HepG2 (cell line): ENCODE results near the gene GPS1. TPM values are rescaled to one million over a fixed set of nuclear protein-coding genes. Genes with fewer than 3 reads are reported as not detected.

Experiments
- ATAC-seq: fragments of 200-7000 bp; cut with Tn5 transposase; 3 replicates; pipeline ENCODE4 v1.9.1; 2020; ENCODE audit warnings: mild to moderate bottlenecking, moderate library complexity
- BruUV-seq: library from RNA; stranded (reverse); fragments of 400-500 nt; replicated peaks from 2 replicates; lab custom pipeline; 2021; lab: Mats Ljungman, UMichigan
- CTCF ChIA-PET: fragments of 300-600 bp; formaldehyde crosslinking; extraction: SDS; loops from one replicate; lab custom pipeline; 2021; ENCODE audit warnings: low total read pairs, inconsistent platforms, low intra/inter-chr PET ratio; lab: Yijun Ruan, JAX
- POLR2A ChIA-PET: fragments of 350-600 bp; sonication (Branson Sonifier 250); formaldehyde crosslinking; loops from one replicate; lab custom pipeline; 2020; ENCODE audit warnings: antibody characterized with exemption, inconsistent platforms; lab: Yijun Ruan, JAX
- DNase-seq: peaks from one replicate; pipeline ENCODE4 v3.0.0-alpha.2; 2015; ENCODE audit warnings: low spot score
- FAIRE-seq: peaks from 3 replicates; lab custom pipeline; 2011; peaks lifted over from hg19 to GRCh38; lab: Jason Lieb, UNC
- H2AFZ ChIP-seq: one replicate; pipeline ENCODE4 v1.6.1; 2011; ENCODE audit warnings: low read length, inconsistent platforms
- H3K27ac ChIP-seq: fragments of 300-600 bp; 3 replicates; pipeline ENCODE4 v1.8.0; 2011; ENCODE audit warnings: mixed run types, mild to moderate bottlenecking, mixed read lengths, low read length, inconsistent platforms; ENCODE audit not compliant: insufficient read depth; ENCODE audit errors: extremely low read length
- H3K27me3 ChIP-seq, 2 experiments: fragments of 200-600 bp in 1 of 2; 2 replicates in 1 of 2; 3 replicates in 1 of 2; pipeline versions ENCODE4 v1.6.0 to v1.8.0; 2011; ENCODE audit warnings: low read length in 2 of 2, mild to moderate bottlenecking in 2 of 2, moderate library complexity in 2 of 2, inconsistent platforms in 1 of 2; ENCODE audit not compliant: insufficient read depth in 2 of 2, control insufficient read depth in 1 of 2
- H3K36me3 ChIP-seq, 2 experiments: fragments of 200-600 bp in 1 of 2; replicated peaks in 1 of 2; 2 replicates in 1 of 2; 3 replicates in 1 of 2; pipeline versions ENCODE4 v1.5.1 to v1.8.0; 2011; ENCODE audit warnings: low read length in 2 of 2, inconsistent platforms in 1 of 2; ENCODE audit not compliant: insufficient read depth in 2 of 2, control insufficient read depth in 1 of 2
- H3K4me1 ChIP-seq: 2 replicates; pipeline ENCODE4 v1.5.1; 2012; ENCODE audit warnings: low read length, inconsistent platforms; ENCODE audit not compliant: insufficient read depth
- H3K4me2 ChIP-seq: 2 replicates; pipeline ENCODE4 v1.6.0; 2011; ENCODE audit warnings: low read depth, low read length, inconsistent platforms
- H3K4me3 ChIP-seq, 3 experiments: fragments of 200-600 bp in 1 of 3; sonication (generic), shearing (Covaris generic) in 1 of 3; replicated peaks in 1 of 3; 2 replicates each; pipeline ENCODE4 v1.5.1; 2011 to 2016; ENCODE audit warnings: low read length in 3 of 3, inconsistent platforms in 2 of 3, low read depth in 2 of 3, mild to moderate bottlenecking in 2 of 3, control low read depth in 1 of 3, mixed read lengths in 1 of 3; ENCODE audit not compliant: insufficient read depth in 1 of 3
- H3K79me2 ChIP-seq: one replicate; pipeline ENCODE4 v1.6.1; 2011; ENCODE audit warnings: low read length, inconsistent platforms; ENCODE audit not compliant: insufficient read depth
- H3K9ac ChIP-seq: 2 replicates; pipeline ENCODE4 v1.6.0; 2011; ENCODE audit warnings: mild to moderate bottlenecking, low read depth, low read length, inconsistent platforms; ENCODE audit not compliant: insufficient read depth
- H3K9me3 ChIP-seq: 2 replicates; pipeline ENCODE4 v1.5.1; 2012; ENCODE audit warnings: mild to moderate bottlenecking, low read length
- H4K20me1 ChIP-seq: 2 replicates; pipeline ENCODE4 v1.6.0; 2011; ENCODE audit warnings: inconsistent platforms, mild to moderate bottlenecking, low read length, moderate library complexity; ENCODE audit not compliant: insufficient read depth
- AGO2 ChIP-seq: fragments of 200-400 bp; formaldehyde crosslinking; optimal IDR thresholded peaks from 2 replicates; pipeline ENCODE3; 2017; ENCODE audit warnings: mild to moderate bottlenecking, low read depth, low read length, moderate library complexity
- KDM2A ChIP-seq: sonication (generic); formaldehyde crosslinking; IDR thresholded peaks from 2 replicates; pipeline ENCODE4 v1.4.0; 2020; ENCODE audit warnings: low read depth, missing genetic modification reagents, borderline replicate concordance
- NCOA1 ChIP-seq: sonication (generic); formaldehyde crosslinking; IDR thresholded peaks from 2 replicates; pipeline ENCODE4 v1.9.0; 2021; ENCODE audit warnings: missing genetic modification reagents
- RBFOX2 ChIP-seq: fragments of 200-400 bp; formaldehyde crosslinking; IDR thresholded peaks from 2 replicates; pipeline ENCODE4 v1.6.1; 2017; ENCODE audit warnings: low read depth, mild to moderate bottlenecking, low read length
- SP4 ChIP-seq: sonication (generic); formaldehyde crosslinking; IDR thresholded peaks from 2 replicates; pipeline ENCODE4 v1.8.1; 2023; ENCODE audit warnings: mild to moderate bottlenecking, missing genetic modification reagents
- ZBTB38 ChIP-seq: sonication (generic); formaldehyde crosslinking; IDR thresholded peaks from 2 replicates; pipeline ENCODE4 v1.5.1; 2020; ENCODE audit warnings: mild to moderate bottlenecking, missing genetic modification reagents
- ZSCAN22 ChIP-seq: sonication (generic); formaldehyde crosslinking; IDR thresholded peaks from 2 replicates; pipeline ENCODE4 v1.4.0; 2020; ENCODE audit warnings: mild to moderate bottlenecking, missing genetic modification reagents
- WGBS: methylation state at CpG from one replicate; pipeline ENCODE4 v1.1.6; 2017; ENCODE audit warnings: low lambda C conversion rate; 5-methylcytosine and 5-hydroxymethylcytosine counted together
- in situ Hi-C: cut with HindIII; loops from 2 replicates; pipeline ENCODE4 v1.10.0; 2017; ENCODE audit warnings: low pct_unique_long_range_greater_than_20kb; ENCODE audit not compliant: extremely low pct_ligation_motif_present
- intact Hi-C: fragments of 100-400 bp; cut with micrococcal nuclease; formaldehyde crosslinking; loops from one replicate; pipeline ENCODE4 v1.10.0; 2022; ENCODE audit not compliant: unreplicated experiment
- polyA plus RNA-seq, 8 experiments: library from polyadenylated mRNA; depleted of rRNA in 3 of 8; stranded (reverse) in 7 of 8; unstranded in 1 of 8; fragments of >200 nt; fragmentation: Illumina TruSeq in 4 of 8; extraction: Trizol in 4 of 8; gene quantifications; 2 replicates each; pipeline versions ENCODE4 v1.2.1 to v1.2.3, GENCODE V29; 2011 to 2016; ENCODE audit warnings: low read depth in 4 of 8, missing spikeins in 1 of 8, mixed read lengths in 1 of 8; ENCODE audit not compliant: insufficient read depth in 1 of 8
- total RNA-seq, 5 experiments: library from RNA; depleted of rRNA; stranded (reverse); fragments of >200 nt; fragmentation: Illumina TruSeq; extraction: Trizol; gene quantifications; 2 replicates each; pipeline ENCODE4 v1.2.3, GENCODE V29; 2016; ENCODE audit warnings: low read depth in 1 of 5
- TF ChIP-seq, protein P1 (sequence below): sonication (generic); formaldehyde crosslinking; IDR thresholded peaks from 2 replicates; pipeline ENCODE4 v1.4.0; 2020; ENCODE audit warnings: missing genetic modification reagents

The GPS1 gene
- total and polyA plus RNA-seq, 2 of the 13 experiments (the other 11 are each of a cell fraction or from before 2014, with no cell fraction given) = 124 to 128 TPM

DNA sequence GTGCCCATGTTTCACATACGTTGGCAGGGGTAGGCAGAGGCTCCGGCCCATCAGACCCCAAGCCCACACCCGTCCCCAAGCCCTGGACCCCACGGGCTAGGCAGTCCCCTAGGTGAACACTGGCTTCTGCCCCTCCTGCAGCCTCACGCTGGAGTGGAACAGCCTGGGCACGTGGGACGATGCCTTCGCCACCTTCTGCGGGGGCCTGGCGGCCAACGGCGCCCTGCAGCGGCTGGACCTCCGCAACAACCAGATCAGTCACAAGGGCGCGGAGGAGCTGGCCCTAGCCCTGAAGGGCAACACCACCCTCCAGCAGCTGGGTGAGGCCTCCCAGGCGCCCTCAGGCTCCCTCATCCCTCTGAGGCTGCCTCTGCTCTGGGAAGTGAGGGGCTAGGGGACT is 26.8 kb upstream of the GPS1 start:
- H2AFZ ChIP-seq = no peak overlapping the region
- POLR2A ChIA-PET = interaction anchor here (4.5 to 14.1 kb wide), 2 partner anchors 10 to 27 kb away, joined by 112 to 470 read pairs; partner anchors contain the start of gene DCXR
- no TSS peak for BruUV-seq

More for the DNA sequence above, 26.8 kb upstream of the GPS1 start:
- DNase-seq (no peak), ATAC-seq (no peak), FAIRE-seq (no peak)
- WGBS = 100% methylated on average over 11 of the region's 17 CpGs
- H3K9me3 ChIP-seq = no peaks in the 10 kb centered on the region
- no peaks in the 10 kb centered on the region; the same call in 1 of the 2 replicates for H4K20me1 ChIP-seq
- H3K9ac ChIP-seq = peak overlapping the region; percentile 79; the same call in 1 of the 2 replicates
- H3K36me3 ChIP-seq = peaks cover 9% of the 10 kb centered on the region in 2 experiments
- intact Hi-C loops = loop anchor here (5.0 kb wide), 2 partner anchors 127 to 158 kb away; no protein-coding TSS in a partner anchor
- peaks cover 50% of the 10 kb centered on the region for H3K4me1 ChIP-seq
- TF ChIP-seq KDM2A (CRISPR knock-in tag) (no peak), ZBTB38 (CRISPR knock-in tag) (0 out of 2 replicates have a peak, but pooled peaks have one; percentile 31), RBFOX2 (peak; percentile 24; the same call in 1 of the 2 replicates), ZSCAN22 (0 out of 2 replicates have a peak, but pooled peaks have one; percentile 34), SP4 (0 out of 2 replicates have a peak, but pooled peaks have one; percentile 29), AGO2 (peak; percentile 72), NCOA1 (CRISPR knock-in tag) (no peak)
- TF ChIP-seq, protein P1, sequence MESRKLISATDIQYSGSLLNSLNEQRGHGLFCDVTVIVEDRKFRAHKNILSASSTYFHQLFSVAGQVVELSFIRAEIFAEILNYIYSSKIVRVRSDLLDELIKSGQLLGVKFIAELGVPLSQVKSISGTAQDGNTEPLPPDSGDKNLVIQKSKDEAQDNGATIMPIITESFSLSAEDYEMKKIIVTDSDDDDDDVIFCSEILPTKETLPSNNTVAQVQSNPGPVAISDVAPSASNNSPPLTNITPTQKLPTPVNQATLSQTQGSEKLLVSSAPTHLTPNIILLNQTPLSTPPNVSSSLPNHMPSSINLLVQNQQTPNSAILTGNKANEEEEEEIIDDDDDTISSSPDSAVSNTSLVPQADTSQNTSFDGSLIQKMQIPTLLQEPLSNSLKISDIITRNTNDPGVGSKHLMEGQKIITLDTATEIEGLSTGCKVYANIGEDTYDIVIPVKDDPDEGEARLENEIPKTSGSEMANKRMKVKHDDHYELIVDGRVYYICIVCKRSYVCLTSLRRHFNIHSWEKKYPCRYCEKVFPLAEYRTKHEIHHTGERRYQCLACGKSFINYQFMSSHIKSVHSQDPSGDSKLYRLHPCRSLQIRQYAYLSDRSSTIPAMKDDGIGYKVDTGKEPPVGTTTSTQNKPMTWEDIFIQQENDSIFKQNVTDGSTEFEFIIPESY (CRISPR knock-in tag) = peak; percentile 79
- TF ChIP-seq, all 625 proteins: peak for 6
- H3K27ac ChIP-seq = no peak overlapping the region
- H3K79me2 ChIP-seq = peaks cover 40% of the 10 kb centered on the region
- in situ Hi-C loops = loop anchor here (5.0 kb wide), 1 partner anchor 68 kb away; no protein-coding TSS in a partner anchor
- peak overlapping the region in 1 of 3 experiments; percentile 86; a peak in 1 of 6 replicates for H3K4me3 ChIP-seq
- CTCF ChIA-PET = no interaction called here
- H3K4me2 ChIP-seq = peak overlapping the region; percentile 93
- H3K27me3 ChIP-seq = no peaks in the 10 kb centered on the region; a peak in 1 of 5 replicates
